HG03097 (cell line): Measurements from ENCODE around the gene ERP27.

Experiments used
- ATAC-seq: cut with Tn5 transposase; IDR thresholded peaks from one replicate; pipeline ENCODE4 v1.9.1; 2021; ENCODE audit not compliant: unreplicated experiment, low FRiP score

ERP27 gene

DNA sequence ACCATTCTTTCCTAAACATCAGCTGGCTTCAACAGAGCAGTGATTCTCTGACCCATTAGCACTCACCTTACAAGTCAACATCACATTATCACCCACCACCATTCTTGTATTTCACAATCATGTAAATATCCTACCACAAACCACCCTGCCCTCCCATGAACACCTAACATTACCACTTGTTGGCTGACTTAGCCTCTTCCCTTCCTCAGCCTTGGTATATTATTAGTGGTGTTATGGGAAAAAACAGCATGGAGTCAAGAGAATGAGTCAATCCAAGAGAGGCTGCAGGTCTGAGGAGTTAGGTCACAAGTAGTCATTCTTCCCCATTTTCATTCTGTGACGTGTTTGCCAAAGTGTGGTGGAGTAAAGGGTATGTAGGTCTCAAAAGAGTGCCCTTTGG lies 30.4 kb downstream of the ERP27 start:
- no peak for ATAC-seq

DNA sequence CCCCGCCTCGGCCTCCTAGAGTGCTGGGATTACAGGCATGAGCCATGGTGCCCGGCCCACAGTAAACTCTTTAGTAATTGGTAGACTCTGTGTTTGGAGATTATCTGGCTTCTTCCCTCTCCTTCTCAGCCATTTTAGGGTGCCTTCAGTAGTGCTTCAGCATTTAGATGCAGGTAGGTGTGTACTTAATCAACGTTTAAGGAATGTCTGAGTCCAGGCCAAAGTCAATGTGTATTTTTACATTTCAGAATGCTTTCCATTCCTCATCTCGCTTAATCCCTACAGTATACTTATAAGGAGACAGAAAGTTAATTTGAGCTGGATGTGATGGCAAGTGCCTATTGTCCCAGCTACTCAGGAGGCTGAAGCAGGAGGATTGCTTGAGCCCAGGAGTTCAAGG lies 32.2 kb downstream of the ERP27 start:
- ATAC-seq = no peak

DNA sequence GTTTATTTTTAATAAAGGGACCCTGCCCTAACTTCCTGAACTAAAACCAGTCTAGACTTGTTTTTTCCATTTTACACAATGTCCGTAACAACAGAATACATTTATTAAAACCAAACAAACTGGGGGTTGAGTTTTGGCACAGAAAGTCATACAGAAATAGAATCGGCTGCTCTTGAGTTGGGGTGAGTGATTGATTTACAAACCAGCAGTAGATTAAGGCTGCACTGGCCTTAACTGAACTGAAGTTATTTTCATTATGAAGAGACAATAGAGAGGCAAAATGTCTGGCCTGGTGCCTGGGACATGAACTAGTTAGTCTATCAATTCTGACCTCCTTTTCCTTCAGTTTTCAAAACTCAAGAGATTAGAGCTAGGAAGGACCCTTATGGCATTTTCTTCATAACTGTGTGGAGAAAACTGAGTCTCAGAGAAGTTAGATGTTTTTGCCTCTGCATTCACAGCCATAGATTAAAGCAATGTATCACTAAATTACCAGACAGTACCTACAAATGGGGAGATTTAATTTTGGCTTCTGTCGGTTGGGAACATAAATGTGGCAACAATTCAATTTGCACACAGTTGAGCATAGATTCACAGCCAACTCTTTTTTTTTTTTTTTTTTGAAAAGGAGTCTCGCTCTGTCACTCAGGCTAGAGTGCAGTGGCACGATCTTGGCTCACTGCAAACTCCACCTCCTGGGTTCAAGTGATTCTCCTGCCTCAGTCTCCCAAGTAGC lies 32.9 kb downstream of the ERP27 start:
- ATAC-seq = no peak

DNA sequence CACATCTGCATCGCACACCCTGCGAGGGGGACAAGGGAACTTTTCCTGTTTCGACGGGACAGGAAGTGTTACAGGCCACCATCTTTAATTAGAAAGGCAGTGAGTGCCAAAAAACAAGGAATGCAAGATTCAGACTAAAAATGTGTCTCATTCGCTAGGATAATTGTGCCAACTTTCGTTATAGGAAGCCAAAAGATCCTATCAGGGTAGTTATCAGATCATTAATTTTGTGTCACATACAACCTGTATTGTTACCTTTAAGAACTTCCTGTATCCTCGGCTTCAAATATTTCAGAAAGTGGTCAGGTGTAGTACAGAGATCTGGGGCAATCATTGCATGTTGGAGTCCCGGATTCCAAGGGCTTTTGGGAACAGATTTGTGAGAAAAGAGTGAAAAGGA lies 33.5 kb downstream of the ERP27 start:
- ATAC-seq = no peak

DNA sequence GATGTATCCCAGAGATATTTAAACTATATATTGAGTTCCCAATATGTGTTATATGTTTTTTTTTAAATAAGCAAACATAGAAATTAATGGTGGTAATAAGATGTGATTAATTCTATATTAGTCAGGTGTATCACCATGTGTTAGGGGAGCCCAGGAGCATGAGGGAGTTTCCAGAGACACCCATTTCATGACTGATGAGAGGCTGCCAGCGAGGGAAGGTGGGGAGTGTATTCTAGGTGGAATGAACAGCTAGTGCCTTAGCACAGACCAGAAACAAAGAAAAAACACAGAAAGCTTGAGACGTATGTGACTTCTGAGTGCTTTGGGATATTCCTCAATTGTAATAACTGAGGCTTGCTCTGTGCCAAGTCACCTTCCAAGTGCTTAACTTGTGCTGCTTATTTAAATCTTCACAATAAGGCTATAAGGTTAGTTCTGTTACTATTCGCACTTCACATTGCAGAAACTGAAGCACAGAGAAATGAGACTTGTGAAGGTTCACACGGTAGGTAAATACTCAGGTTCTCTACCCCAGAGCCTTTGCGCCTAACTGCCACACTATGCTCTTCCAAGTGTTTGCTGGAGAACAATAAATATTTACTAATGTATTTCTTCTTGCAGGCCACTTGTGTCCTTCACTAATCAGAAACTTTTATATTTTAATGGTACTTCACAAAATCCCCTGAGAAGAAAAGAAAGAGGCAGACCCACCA lies 34.8 kb downstream of the ERP27 start:
- ATAC-seq = no peak

DNA sequence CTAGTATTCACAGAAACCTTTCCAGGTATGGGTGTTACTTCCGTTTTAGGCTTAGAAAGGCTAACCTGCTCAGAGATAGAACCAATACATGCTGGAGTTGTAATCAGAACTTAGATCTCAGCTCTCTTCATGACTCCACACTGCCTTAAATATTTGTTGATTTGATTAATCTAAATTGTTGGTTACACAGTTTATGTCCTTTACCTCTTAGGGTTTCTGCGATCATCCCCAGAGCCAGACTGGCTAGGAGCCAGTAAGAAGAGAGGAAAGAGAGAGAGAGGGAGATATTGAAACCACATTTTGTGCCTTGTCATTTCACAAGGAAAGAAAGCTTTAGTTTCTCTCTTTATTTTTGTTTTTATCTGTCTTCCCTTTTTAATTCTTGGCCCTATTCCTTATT lies 35.9 kb downstream of the ERP27 start:
- ATAC-seq = no peak

DNA sequence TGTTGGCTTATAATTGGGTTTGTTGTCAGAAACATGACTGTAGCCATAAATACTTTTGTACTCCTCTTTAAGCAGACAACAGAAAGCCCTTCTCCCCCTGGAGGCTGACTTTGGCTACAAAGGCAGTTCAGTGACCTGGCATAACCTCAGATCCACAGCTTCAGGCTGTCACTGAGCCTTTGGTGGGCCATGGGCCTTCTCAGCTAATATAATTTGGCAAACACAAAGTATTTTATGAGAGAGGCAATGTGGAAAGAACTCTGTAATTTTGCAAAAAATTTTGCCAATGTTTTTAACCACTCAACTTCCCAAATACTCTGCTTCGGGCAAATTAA lies 37.1 kb downstream of the ERP27 start:
- no peak for ATAC-seq

DNA sequence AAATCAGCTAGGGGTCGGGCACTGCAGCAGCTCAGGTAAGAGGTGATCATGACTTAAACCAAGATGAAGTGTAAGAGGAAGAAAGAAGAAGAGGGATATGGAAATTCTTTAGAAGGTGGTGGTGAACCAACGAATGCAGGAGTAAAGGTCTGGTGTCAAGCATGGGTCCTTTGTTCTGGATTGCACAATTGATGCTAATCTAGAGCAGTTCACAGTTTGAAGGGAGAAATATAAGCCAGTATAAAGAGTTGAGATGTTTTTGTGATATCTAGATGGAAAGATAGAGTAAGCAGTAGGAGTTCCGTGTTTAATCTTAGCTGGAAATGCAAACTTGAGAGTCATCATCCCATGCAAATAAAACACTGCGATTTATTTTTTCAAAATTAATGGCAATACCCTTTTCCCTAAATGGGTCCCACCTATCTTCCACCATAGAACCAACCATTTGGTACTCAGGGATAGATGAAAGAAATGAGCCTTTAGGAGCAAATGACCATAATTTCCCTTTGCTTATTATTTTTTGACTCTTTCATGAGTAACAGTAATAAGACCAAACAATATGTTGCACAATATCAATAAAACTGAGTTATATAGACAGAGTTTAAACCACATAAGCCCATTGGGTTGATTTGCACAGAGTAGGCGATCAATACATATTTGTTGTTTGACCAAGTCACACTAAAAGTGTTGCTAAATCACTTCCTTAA lies 37.7 kb downstream of the ERP27 start:
- no peak for ATAC-seq

DNA sequence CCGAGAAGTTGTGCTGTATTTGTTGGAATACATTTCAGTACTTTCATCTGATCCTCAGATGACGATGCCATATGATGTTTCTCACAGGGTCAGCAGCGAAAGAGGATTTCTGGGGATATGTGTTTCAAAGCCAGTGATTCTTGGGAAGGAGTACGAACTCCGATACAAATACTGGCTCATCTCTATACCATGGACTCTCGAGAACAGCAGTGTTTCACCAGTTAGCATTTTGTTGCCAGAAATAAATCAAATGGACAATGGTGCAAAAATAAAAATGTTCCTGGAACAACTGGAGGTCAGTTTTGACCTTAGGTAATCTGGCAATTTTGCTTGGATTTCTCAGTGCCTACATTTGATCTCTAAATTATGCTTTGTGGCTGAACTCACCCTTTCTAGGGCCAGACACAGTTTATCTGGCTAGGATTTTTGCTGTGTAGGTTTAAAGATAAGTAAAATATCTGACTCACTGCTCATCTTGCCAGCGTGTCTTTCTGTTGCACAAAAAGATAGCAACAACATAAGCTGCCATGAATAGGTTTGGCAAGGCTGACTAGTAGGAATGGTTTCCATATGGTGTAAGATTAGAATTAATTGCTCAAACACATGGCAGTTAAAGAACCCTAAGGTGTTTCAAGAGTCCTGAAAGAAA lies 41.7 kb downstream of the ERP27 start:
- no peak for ATAC-seq

DNA sequence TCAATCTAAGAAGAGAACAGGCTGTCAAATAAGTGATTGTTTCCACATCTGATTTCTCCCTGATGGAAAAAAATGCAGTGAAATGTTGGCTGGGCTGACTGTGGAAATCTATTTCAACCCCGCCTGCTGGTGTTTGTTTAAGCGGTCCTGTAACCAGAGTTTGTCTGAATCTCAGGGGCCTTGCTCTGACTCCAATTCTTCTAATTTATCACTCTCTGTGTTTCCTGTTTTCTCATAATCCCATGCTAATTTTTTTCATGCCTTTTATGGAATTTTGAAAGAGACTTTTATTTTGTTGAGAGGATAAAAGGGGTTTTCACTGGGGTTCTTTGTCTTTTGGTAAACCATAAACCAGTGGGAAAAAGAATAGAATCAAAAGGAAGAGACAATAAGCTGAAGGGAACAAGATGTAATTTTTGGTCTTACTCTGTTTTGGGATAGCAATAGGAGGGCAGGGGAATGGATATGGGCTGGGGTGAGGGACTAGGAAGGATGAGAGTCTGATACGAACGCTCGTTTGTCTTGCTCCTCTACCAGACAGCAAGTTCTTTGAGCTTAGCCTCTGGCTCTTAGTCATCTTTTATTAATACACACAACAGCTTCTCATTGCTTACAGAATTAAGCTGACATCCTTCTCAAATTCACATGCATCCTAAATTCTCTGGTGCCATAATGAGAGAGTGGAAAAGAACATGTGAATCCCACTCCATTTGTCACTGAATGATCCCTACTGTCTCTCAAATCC lies 44.7 kb downstream of the ERP27 start:
- no peak for ATAC-seq

DNA sequence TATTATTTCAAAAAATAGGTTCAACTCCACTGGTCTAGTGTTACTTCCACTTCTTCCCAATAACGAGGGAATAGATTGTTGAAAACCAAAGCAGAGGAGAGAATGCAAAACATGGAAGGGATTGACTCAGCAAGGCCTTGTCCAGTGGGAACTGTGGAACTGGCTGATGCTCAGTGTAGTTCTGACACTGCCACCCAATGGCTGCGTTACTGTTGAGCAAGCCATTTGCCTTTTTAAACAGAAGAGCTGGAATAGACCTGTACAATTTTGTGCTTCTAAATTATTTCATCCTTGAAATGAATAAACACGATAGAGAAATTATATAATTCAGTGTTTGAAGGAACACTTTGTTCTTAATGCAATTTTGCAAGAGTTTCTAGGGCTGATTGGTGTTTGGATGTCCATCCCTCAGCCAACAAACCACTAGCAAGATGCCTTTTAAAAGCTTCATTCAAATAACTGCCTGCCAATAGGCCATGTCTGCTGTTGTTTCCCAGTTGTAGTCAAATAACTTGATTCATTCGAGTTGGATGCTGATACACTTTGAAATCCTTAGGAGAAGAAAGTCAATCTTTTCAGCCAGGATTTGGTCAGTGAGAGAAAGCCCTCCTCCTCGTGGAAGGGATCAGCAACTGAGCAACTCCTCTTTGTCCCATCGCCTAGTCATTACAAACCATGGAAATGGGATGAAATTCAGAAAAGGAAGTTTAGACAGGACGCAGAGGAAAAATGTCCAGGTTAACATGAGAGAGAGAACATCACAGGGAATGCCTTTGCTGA lies 45.4 kb downstream of the ERP27 start:
- no peak for ATAC-seq

DNA sequence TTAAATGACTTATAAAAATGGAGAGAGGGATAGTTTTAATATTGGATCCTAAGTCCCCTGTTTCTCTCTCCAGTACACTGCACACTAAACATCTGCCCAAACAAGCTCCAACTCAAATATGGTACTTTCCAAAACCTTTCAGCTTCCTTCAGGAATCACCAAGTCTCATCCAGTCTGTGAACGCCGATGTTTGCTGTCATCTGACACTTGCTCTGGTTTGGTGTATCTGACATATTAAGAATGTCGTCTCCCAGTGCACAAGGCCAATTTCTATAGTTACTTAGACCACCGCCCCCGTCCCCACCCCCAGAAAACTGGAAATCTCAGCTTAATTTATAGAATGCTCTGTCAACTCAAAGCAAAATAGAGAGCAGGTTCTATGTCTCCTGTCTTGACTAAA lies 47.6 kb downstream of the ERP27 start:
- no peak for ATAC-seq

DNA sequence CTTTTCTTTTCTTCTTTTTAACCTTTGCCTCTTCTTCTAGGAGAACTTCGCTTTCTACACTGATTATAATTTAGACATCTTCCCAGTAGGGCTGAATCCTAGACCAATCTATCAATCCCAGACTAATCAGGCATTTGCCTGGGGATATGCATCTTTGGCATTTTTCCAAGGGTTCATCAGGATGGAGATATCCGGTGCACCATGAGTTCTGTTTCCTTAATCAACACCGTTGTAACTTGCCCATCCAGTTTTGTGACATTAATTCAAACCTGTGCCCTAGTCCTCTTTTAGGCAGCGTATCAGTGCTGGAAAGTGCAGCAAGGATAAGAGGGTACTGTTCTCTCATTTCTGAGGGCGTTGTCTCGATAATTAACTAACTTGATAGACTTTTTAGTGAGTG lies 52.1 kb downstream of the ERP27 start:
- no peak for ATAC-seq

DNA sequence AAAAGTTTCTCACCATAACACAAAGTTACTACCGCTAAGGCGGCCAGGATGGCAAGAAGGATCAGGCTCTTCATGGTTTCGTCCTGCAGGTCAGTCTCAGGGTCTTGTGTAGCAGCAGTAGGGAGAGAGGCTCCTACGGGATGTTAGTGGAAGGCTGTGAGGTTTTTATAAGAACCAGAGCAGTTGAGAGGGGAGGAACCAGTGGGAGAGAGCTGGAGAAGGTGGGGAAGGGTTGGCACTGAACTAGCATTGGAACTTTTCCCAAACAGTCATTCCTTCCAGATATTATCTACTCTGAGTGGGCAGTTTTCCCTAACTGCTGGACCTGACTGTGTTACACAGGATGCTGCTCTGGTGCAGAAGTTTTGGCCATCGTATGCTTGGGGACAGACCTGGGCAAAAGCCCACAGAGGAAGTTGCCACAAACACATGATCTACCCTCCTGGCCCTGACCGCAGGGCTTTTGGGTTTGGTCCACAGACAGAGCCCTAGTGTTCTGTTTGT lies 52.6 kb downstream of the ERP27 start, which contains the start of gene MGP:
Gene MGP, minus strand, starts transcription at position 137 of the 504 bp plus-strand sequence. Its CDS starts 63 bp downstream, at position 74.
- ATAC-seq = no peak

DNA sequence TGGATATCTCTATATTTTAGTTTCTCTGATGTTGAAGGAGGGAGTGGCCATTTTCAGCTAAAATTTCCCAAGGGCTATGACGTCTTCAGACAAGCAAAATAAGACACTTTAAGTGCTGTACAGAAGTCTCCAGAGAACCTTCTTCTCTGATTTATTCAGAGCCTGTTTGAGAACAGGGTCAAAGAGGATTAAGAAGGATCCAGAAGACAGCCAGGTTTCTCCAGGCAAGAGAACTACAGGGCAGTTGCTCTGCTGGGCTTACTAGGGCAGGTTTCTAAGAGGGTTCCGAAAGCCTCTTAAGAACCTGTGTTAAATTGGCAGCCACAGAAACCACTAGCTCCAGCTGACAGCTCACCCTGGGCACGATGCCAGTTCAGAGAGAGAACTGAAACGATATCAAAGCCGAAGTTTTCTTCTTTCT lies 53.9 kb downstream of the ERP27 start:
- peak; percentile 99 for ATAC-seq

DNA sequence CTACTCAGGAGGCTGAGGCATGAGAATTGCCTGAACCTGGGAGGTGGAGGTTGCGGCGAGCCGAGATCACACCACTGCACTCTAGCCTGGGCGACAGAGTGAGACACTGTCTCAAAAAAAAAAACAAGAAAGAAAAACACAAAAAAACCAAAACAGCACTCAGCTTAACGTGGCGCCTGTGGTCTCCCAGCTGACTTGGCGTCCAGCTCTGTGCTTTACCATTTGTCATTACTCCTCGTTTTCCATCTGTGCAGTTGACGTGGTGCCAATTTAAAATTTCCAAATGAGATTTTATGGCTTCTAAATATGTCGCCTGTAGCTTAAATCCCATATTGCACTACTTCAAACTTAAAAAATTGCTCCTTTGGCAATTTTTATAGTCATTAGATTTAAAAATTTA lies 54.7 kb downstream of the ERP27 start:
- no peak for ATAC-seq

DNA sequence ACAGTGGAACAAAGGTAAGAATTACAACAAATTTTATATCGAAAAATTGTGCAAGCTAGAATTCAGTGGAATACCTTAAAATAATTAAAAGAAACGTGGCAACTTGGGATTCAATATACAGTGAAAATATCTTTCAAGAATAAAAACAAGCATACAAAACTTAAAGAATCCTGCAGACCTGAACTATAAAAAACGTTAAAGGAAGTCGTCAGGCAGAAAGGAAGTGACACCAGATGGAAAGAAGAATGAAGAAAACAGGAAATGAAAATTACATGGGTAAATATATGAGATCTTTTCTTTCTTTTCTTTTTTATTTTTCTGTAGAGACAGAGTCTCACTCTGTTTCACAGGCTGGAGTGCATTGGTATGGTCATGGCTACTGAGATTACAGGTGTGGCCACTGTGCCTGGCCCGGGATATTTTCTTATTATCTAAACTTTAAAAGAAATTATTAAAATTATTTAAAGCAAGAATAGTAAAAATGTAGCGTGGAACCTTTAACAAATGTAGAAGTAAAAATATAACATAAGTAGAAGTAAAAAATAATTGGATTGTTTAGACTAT lies 57.4 kb downstream of the ERP27 start:
- no peak for ATAC-seq

DNA sequence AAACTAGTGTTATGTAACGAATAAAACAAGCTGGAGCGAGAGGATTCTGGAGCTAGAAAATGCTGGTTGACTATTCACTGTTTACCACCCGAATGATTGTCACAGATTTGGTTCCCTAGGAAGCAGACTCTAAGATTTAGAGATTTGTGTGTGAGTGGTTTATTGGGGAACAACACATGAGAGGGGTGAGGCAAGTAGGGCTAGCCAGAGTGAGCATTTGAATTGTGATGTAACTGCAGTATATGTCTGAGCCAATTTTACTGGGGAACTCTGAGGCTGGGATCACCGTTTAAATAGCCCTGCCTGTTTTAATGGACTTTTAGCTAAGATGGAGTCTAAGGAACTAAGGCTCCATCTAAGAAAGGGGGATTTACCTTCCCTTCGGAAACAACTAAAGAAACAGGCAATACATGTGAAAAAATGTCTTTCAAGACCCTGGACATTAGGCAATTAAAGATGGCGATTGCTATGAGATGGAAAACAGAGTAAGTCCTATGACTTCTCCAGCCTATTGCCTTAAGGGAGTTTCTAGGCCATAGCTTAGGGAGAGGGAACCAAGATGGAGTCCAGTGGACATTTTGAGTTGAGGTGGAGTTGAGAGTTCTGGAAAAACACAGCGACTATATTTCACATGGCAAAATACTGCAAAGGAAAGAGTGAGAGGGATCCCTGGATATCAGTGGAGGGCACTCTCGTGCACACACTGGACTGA lies 59.0 kb downstream of the ERP27 start:
- no peak for ATAC-seq

DNA sequence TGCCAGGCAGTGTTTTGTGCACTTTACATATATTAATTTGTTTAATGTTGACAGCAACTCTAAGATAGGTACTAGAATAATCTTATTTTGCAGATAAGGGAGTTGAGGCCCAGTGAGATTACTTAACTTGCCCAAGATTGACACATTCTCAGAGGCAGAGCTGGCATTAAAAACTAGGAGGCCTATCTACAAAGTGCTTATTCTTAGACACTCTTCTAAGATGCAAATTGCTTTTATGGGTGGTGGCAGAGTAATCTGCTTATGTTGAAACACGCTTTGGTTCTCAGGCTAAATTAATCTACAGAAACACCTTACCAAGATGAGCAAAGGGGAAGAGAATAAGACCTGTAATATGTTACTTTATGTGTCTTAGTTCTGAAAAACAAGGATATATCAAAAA lies 59.8 kb downstream of the ERP27 start:
- no peak for ATAC-seq
